ENCODE results near the gene SURF4. TPM values are rescaled to one million over a fixed set of nuclear protein-coding genes. Genes with fewer than 3 reads are reported as not detected.

SURF4 gene
- total and polyA plus RNA-seq, 8 donors, result 26.4 to 200 (median 132) TPM

- DNase-seq, result no peak
- intact Hi-C loops (cut with DNase I; ENCODE audit: low total_unique reads), result no loop called here
- peak overlapping the region in 1 of 5 donors; percentile 20 for H3K27ac ChIP-seq
- 83 to 88% (median 86%) methylated on average over 13 to 15 of the region's 15 CpGs for WGBS, 5 donors
- H3K36me3 ChIP-seq, result peaks cover 69 to 92% (median 84%) of the 10 kb centered on the region in 4 donors
- no peaks in the 10 kb centered on the region for H3K27me3 ChIP-seq
- no peak overlapping the region for H3K4me3 ChIP-seq
- no peak for TF ChIP-seq EP300 (IDR thresholded peaks at IDR 0.05)
- no peak for TF ChIP-seq POLR2AphosphoS5 (IDR thresholded peaks at IDR 0.05)
- TF ChIP-seq, protein P1, sequence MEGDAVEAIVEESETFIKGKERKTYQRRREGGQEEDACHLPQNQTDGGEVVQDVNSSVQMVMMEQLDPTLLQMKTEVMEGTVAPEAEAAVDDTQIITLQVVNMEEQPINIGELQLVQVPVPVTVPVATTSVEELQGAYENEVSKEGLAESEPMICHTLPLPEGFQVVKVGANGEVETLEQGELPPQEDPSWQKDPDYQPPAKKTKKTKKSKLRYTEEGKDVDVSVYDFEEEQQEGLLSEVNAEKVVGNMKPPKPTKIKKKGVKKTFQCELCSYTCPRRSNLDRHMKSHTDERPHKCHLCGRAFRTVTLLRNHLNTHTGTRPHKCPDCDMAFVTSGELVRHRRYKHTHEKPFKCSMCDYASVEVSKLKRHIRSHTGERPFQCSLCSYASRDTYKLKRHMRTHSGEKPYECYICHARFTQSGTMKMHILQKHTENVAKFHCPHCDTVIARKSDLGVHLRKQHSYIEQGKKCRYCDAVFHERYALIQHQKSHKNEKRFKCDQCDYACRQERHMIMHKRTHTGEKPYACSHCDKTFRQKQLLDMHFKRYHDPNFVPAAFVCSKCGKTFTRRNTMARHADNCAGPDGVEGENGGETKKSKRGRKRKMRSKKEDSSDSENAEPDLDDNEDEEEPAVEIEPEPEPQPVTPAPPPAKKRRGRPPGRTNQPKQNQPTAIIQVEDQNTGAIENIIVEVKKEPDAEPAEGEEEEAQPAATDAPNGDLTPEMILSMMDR (IDR thresholded peaks at IDR 0.05), result no peak
- TF ChIP-seq POLR2A (IDR thresholded peaks at IDR 0.05), result no peak
- peaks cover 19 to 61% (median 43%) of the 10 kb centered on the region in 4 donors for H3K4me1 ChIP-seq
- no peaks in the 10 kb centered on the region for H3K9me3 ChIP-seq
Measured at GRCh38 chr9:133362359-133363044, 13.4 kb downstream of the SURF4 start.

DNA sequence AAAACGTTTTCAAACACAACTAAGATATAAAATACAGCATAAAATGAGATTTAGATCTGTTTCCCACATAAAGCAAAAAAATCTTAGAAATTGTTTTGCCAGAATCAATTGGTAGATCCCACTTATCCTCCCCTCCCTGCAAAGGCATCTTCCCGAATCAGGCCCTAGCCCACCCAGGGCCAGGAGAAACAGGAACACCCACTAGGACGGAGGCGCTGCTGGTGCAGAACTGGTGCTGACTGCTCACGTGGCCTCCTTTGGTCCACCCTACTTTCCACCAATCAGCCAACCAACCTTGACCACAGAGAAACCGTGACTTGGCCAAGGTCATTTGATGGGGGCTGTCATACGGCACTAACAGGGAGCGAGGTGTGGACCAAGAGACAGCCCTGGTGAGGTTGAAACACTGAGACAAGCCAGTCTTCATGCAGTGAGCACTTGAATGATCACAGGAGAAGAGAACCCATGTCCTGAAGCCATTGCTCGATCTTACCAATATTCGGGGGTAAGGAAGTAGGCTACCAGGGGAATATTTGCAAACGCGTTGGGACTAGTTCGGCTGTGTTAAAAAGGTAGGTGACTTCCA, 14.3 kb downstream of the SURF4 start:
- H3K9me3 ChIP-seq, result no peaks in the 10 kb centered on the region
- no peaks in the 10 kb centered on the region for H3K27me3 ChIP-seq
- peaks cover 60 to 83% (median 75%) of the 10 kb centered on the region in 4 donors for H3K36me3 ChIP-seq
- TF ChIP-seq POLR2AphosphoS5 (IDR thresholded peaks at IDR 0.05) (no peak), POLR2A (IDR thresholded peaks at IDR 0.05) (no peak), EP300 (IDR thresholded peaks at IDR 0.05) (no peak)
- TF ChIP-seq, protein P1 (IDR thresholded peaks at IDR 0.05), result no peak
- WGBS, 5 donors, result 72 to 79% (median 74%) methylated on average over 13 of the region's 13 CpGs
- DNase-seq, result no peak
- peak overlapping the region in 1 of 5 donors; percentile 37 for H3K27ac ChIP-seq
- H3K4me3 ChIP-seq, result no peak overlapping the region
- intact Hi-C loops (cut with DNase I; ENCODE audit: low total_unique reads), result no loop called here
- peaks cover 19 to 61% (median 43%) of the 10 kb centered on the region in 4 donors for H3K4me1 ChIP-seq

DNA sequence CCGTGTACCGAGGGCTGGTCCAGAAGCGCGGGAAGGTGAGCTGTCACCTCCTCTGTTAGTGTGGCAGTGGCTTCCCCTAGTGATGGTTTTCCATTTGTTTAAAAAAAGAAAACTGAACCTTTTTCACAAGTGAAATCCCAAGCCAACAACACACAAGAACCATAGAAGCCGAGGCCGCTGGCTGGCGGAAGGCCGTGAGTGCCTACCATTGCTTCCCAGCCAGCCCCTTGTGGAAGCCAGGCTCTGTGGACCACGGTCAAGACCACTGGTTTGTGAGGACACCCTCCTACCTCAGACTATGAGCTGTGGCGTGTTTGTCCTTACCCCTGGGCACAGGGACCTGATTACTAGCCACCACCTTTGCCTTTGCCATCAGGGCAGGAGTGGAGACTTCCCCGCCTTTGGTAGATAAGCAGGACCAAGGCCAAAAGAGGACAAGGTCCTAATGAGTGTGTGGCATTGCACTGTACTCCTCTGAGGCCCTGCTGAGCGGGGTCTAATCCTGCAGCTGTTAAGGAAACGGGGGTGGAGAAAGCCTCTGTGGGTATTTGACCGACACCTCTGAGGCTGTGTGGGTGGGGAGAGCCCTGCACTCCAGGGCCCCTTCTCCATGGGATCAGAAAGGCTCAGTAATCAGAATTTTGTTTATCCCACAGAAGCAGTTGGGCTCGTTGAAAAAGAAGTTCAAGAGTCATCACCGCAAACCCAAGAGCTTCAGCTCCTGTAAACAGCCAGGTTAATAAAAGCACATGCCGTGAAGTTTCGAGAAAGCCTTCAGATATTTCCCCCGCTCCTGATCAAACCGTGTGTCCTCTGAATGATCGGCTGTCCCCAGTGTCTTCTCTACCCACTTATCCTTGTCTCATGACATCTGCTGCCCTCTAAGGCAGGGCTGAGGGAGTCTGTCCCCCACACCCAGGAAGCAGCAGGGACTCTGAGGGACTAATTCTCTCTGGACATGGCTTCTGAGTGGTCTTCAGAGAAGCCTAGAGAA, 15.2 kb downstream of the SURF4 start:
- Histone ChIP-seq H3K36me3 (peaks cover 51 to 74% (median 66%) of the 10 kb centered on the region in 4 donors), H3K9me3 (no peaks in the 10 kb centered on the region), H3K27ac (peak overlapping the region in 3 of 5 donors; percentile 11 to 37 (median 27)), H3K27me3 (no peaks in the 10 kb centered on the region), H3K4me3 (no peak overlapping the region), H3K4me1 (peaks cover 21 to 61% (median 44%) of the 10 kb centered on the region in 4 donors)
- WGBS, 5 donors, result 63 to 73% (median 64%) methylated on average over 21 of the region's 21 CpGs
- intact Hi-C loops (cut with DNase I; ENCODE audit: low total_unique reads), result no loop called here
- no peak for DNase-seq
- TF ChIP-seq EP300 (IDR thresholded peaks at IDR 0.05) (no peak), POLR2A (IDR thresholded peaks at IDR 0.05) (no peak), POLR2AphosphoS5 (IDR thresholded peaks at IDR 0.05) (no peak)
- TF ChIP-seq, protein P1 (IDR thresholded peaks at IDR 0.05), result no peak
